HG02870 (cell line): Measurements from ENCODE around the gene ZFYVE28.
"Not testable (repeated sequence)": the region's sequence is repeated elsewhere in the genome, so short reads cannot be mapped to it uniquely, and the experiment has no call there.

ENCODE experiments used
- ATAC-seq: cut with Tn5 transposase; IDR thresholded peaks from one replicate; pipeline ENCODE4 v1.9.1; 2021; ENCODE audit warnings: mild to moderate bottlenecking, moderate library complexity; ENCODE audit not compliant: unreplicated experiment

ZFYVE28 gene

DNA sequence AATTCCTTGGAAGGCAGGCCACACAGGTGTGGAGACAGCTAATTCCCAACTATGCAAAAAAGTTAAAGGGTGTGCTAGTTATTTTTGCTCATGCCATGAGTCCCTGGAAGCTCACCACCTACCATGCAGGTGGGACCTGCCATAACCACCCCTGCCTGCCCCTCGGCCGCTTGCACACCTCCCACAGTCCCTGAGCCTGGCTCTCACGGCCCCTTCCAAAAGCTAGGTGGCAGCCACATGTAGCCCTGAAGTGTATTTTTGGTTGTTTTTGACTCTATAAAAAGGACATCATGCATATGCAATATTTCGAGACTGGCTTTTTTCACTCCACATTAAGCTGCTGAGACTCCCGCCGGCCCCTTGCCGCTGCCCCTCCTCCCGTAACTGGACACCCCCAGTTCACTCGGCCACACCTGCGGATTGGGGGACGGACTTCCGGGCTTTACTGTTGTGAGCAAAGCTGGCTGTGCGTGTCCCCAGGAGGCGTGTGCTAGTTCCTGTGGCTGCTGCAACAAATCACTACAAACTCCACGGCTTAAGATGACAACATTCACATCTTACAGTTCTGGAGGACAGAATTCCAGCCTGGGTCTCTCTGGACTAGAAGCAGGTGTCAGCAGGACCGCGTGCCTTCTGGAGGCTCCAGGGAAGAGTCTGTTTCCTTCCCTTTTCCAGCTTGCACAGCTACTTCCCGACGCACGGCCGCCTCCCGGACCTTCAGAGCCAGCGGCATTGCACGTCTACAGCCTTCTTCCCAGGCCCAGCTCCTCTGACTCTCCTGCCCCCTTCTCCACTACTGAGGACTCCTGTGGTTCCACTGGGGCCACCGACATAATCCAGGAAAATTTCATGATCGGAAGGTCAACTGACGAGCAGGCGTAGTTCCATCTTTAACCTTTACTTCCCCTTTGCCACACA, 24.8 kb downstream of the ZFYVE28 start:
- ATAC-seq = no peak

DNA sequence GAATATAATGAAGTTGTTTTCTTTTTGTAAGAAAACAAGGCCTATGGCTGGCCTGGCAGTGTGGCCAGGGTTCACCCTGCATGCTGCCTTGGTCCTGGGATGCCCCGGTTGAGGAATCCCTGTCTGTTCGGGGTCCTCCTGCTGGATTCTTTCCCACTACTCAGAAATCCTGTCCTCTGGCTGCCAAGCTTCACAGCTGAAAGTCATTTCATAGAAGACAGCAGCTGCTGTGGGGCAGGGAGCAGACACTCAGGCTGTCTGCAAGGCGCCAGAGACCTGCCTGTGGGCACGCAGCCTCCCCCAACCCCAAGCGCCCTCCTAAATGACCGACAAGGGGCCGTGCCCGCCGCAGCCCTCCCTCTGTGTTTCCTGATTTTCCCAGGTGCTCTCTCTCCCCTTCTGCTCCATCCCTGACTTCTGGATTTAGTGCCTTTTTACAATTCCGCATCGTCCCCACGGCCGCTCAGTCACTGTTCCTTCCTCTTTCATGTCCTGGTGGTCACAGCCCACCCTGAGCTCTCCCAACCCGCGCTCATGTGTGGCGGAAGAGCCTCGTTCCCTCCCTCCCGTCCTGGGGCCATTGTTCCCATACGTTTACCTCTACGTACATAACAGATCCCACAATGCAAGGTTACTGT, 27.5 kb downstream of the ZFYVE28 start:
- no peak for ATAC-seq

DNA sequence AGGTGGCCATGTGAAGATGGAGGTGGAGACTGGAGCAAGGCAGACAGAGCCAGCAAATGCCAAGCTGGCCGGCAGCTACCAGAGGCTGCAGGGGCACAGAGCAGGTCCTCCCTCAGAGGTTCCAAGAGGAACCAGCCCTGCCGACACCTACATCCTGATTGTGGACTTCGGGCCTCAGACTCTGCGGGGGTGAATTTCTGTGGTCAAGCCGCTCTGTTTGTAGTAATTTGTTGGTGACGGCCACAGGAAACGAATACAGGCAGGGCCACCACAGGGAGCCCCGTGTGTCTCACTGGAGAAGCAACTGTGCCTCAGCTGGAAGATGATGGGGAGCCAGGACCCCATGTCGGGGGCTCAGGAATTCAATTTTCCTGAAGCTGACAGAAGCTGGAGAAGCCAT, 28.3 kb downstream of the ZFYVE28 start:
- ATAC-seq = no peak

DNA sequence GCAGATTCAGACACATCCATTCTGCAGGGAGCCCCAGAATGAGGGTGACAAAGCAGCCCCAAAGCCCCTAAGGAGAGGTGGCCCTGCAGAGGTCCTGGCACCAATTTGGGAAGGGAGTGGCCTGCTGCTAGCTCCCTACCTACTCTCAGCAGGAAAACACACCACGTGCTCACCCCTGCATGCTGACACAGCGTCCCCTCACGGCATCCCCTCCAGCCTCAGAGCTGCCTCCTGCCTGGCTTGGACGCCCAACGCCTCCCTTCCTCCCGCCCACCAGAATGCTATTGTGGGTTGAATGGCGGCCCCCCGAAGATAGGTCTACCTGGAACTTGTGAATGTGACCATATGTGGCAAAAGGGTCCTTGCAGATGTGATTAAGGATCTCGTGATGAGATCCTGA, 28.8 kb downstream of the ZFYVE28 start:
- no peak for ATAC-seq

DNA sequence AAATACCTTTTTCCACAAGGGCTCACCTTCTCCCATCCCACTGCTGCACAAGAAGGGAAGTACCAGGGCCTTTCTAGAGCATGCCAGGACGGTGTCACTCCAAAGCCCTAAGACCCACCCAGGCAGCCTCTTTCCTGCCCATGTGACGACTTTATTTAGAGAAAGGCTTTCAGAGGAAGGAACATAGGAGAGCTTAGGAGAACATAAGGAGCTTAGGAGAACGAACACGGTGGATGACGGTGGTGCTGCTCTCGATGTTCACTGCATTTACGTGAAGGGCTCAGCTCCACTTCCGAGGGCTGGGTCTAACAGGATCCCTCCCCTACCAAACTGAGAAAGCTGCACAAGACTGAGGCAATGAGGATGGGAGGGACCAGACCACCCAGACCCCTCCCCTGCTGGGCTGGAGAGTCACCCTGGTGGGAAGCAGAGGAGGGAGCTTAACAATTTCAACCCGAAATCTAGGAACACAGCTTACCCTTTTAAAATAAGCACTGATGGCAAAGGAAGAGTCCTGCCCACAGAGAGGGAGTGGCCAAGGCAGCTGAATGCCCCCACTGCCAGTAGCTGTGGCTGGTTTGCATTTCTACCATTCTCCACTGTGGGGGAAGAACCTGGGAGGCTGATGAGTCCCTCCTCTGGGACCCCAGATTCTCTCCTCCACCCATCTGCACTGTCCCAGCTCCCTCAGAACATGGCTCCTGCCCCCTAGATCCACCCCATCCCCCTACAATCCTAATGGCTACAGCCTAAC, 29.8 kb downstream of the ZFYVE28 start:
- no peak for ATAC-seq

DNA sequence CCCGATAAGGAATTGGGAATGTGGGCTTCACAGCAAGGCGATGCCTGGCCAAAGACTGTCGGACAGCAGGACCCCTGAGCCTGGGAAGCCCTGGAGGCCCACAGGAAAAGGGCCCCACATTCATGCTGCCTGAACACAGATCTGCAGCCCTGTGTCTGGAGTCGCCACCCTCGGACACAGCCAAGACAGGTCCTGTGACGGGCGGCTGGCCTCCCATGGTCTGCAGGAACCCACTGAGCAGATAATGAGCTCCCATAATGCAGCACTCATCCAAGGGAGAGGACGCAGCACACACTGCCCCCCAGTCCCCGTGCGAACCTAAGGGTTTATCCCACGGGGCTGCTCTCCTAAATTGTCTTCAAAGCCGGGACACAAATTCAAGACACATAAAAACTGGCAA, 30.6 kb downstream of the ZFYVE28 start:
- no peak for ATAC-seq

DNA sequence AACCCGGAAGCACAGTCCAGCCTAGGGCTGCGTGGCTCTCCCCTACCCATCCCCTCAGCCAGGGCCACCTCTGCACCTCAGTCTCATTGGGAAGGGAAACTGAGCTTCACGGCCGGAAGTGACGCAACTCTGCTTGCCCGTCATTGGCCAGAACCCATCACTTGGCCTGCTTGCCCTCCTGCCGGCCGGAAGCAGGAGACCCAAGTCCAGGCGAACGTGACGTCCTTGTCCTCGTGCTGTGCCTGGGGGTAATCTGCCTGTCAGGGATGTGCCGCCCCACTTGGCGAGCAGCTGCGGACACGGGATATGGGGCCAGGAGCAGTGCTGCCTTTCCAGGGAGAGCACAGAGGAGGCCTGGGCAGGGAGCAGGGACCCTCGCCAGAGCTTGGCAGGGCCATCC, 31.2 kb downstream of the ZFYVE28 start:
- no peak for ATAC-seq

DNA sequence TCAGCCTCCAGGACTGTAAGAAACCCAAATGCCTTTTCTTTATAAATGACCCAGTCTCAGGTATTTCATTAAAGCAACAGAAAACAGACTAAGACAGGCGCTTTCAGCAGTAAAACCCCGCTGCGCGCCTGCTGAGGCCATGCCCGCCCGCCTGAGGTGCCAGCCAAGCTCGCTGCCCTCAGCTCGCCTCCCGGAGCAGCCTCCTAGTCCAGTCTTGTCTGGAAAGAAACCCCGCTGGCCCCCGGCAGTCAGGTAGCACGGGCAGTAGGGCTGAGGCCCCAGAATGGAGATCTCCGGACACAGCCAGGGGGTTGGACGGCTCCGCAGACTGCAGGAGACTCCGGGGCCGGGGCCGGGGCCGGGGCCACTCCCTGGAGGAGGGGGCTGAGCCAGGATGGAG, 31.7 kb downstream of the ZFYVE28 start:
- ATAC-seq = no peak

DNA sequence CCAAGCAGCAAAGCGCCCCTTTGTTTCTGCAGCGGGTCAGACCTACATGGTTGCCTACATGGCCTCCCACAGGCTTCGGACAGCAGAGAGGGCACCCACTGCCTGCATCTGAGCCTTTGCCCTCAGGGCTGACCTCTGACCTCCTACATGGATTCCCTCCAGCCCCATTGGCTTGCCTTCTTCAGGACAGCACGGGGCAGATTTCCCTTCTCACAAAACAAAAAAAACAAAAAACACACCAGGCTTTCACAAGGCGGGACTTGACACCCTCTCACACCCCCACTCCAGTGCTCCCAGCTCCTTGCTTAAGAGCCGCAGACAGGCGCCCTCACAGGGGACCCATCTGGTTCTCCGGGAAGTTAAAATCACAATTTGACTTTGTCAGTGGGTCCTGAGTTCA, 32.9 kb downstream of the ZFYVE28 start:
- no peak for ATAC-seq

DNA sequence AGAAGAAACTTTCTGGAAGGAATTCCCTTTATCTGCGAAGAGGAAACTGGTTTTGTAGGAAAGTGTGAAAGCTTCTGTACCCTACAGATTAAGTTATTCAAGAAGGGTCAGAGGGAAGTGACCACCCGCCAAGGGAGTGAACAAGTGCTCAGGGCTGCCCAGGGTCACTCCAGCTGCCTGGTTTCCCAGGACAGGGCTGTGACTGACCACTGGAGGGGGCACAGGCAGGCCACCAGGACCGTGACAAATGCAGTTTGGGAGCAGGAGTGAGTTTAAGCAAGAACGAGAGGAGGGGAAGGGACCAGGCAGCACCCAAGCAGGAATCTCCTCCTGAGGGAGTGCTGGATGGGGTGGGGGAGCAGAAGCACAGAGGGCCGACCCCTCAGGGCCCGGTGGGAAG, 34.2 kb downstream of the ZFYVE28 start:
- ATAC-seq = no peak

DNA sequence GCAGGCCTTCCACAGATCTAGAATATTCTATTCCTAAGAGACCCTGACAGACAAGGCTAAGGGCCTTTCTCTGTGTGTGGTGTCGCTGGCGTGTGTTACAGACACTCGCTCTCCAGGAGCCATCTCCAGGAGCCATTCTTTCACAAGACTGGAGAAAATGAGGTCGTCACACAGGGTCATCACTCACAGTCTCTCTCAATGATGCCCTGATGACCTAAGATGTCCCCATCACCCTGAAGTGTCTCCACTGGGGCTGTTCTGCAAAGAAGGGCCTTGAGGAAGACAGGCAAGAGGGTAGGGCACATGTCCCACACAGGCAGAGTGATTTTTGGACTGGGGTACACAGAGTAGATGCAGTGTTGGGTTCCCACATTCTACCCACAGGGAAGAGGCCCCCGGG, 34.7 kb downstream of the ZFYVE28 start:
- no peak for ATAC-seq

DNA sequence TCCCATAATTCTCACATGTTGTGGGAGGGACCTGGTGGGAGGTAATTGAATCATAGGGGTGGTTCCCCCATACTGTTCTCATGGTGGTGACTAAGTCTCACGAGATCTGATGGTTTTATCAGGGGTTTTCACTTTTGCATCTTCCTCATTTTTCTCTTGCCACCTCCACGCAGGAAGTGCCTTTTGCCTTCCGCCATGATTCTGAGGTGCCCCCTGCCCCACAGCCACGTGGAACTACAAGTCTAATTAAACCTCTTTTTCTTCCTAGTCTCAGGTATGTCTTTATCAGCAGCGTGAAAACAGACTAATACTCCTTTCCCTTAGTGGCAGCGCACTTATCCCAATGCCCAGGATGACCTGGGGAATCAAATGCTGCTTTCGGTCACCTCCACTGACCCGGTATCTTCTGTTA, 35.2 kb downstream of the ZFYVE28 start:
- not testable (repeated sequence) for ATAC-seq

DNA sequence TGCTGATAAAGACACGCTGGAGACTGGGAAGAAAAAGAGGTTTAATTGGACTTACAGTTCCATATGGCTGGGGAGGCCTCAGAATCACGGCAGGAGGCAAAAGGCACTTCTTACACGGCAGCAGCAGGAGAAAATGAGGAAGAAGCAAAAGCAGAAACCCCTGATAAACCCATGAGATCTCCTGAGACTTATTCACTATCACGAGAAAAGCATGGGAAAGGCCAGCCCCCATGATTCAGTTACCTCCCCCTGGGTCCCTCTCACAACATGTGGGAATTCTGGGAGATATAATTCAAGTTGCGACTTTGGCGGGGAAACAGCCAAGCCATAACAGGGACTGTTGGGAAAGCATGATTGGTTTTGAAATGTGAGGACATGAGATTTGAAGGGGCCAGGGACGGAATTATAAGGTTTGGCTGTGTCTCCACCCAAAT, 35.7 kb downstream of the ZFYVE28 start:
- not testable (repeated sequence) for ATAC-seq

DNA sequence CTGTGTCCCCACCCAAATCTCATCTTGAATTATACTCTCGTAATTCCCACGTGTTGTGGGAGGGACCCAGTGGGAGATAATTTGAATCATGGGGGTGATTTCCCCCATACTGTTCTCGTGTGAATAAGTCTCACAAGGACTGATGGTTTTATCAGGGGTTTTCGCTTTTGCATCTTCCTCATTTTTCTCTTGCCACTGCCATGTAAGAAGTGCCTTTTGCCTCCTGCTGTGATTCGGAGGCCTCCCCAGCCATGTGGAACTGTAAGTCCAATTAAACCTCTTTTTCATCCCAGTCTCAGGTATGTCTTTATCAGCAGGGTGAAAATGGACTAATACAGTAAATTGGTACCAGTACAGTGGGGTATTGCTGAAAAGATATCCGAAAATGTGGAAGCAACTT, 37.9 kb downstream of the ZFYVE28 start:
- not testable (repeated sequence) for ATAC-seq

DNA sequence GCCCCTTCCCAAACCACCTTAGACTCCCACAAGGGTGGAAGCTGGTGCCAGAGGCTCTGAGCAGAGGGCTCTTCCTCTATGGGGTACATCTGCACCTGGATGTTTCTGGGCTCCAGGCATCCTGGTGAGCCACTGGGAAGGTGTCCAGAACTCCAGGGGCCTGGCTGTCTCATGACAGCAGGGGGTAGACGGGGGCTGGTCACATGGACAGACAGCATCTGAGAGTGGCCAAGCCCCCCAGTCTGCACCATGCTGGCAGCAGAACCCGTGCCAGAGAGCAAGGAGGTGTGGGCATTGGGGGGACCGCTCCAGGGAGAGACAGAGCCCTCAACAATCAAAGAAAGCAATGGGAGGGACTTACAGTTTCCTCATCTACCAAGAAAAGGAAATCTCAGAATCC, 39.5 kb downstream of the ZFYVE28 start:
- ATAC-seq = no peak

DNA sequence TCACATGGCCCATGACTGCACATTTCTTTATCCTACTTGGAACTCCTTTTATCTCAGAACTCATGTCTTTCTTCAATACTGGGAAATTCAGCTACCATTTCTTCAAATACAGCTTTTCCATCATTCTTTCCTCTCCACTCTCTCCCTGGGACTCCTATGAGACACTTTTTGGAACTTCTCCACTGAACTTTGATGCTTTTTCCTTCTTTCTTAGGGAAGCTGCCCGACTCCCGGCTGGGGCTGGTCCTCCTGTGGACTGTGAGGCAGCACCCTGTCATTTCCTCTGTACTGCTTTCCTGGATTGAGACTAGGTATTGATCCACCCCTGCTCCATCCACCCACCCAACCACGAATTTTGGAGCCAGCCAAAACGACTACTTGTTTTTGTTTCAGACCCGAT, 40.0 kb downstream of the ZFYVE28 start:
- no peak for ATAC-seq

DNA sequence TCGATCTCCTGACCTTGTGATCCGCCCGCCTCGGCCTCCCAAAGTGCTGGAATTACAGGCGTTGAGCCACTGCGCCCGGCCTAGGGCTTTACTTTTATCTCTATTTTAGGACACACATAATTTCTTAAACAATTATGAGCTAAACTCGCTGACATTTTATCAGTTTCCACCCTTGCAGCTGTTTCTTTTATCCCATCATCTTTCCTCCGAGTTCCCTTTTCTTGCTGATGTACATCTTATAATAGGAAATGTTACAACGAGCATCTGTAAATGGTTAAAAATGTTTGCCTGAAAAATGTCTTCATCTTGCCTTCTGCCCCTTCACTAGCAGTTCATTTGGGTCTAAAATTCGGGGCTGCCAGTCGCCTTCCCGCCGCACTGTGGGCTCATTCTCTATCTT, 41.2 kb downstream of the ZFYVE28 start:
- ATAC-seq = no peak

DNA sequence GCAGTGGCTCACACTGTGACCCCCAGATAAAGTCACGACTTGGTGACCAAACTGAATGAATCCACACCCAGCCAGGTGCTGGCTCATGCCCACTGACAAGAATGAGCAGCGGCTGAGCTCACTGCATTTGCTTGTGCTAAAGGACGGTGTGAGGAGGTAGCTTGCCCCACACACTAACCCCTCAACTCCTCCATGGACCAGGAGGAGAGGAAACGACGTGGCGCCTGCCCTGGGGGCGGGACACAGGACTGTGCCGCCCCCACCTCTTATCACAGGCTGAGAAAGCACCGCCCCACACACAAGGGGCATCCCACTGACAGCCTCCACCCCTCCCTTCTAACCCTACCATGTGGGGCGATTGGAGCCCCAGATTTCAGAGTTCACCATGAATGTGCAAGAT, 43.0 kb downstream of the ZFYVE28 start:
- ATAC-seq = no peak

DNA sequence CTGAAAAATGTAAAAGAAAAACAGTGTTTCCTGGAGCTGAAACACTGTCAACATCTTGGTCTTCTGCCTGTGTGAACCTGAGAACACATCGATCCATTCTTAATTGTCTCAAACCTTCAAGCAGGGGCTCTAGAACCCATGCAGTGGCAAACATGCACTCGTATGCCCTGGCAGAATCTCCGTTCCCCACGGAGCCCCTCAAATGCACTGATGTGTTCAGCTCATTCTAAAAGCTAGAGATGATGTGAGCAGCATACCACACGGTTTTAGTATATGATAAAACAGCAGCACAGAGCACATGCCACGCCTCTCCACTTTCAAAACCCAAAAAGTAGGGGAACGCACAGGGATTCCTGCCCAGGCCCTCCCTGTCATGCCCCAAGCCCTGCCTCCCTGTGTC, 44.9 kb downstream of the ZFYVE28 start:
- ATAC-seq = no peak

DNA sequence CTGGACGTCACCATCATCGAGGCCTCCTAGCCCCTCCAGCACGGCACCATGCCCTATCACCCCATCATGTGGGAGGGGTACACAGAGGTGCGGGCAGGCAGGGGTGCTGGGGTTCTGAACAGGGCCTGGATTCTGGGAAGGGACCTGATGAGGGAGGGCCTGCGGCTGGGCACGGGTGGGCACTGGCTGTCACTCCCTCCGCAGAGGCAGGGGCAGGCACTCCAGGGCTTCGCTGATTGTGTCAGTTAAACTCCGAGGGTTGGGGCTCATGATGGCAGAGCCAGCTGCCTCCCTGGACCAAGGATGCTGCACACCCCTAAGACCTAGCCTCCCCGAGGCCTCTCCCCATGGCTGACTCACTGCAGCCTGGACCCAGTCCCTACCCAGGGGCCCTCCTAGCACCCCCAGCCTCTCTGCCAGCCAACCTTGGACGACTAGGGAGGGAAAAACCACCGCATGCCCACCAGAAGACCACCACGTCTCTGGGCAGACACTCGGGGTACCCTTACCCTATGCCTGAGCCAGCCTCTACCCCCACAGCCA, 45.9 kb downstream of the ZFYVE28 start:
- ATAC-seq = no peak

DNA sequence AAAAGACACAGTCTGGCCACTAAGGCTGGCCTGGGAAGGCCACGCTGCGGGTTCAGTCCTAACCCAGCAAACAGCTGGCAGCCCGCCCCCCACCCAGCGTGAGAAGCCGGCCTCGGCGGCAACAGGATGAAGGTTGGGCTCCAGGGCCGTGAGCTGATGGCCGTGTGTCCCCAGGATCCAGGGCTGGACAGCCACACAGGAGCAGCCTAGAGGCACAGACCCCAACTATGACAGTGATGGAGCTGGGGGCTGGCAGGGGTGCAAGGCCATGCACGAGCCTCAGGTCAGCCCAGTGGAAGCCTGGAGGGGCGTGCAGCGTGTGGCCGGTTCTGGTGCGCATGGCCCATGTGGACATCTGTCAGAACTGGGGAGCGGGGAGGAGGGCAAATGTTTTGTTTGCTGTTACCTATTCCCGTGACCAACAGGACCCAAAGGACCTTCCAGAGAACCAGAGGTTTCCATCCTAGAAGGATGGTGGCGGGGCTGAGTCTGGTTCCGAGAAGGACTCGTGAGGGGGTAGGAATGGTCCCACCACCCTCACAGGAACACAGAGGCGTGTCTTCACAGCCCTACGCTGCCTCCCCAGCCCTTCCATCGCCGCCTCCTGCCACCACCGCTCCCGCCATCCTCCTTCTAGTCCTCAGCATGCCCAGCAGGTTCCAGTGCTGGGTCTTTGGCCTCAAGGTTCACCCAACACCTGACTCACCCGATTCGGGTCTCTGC, 46.5 kb downstream of the ZFYVE28 start:
- no peak for ATAC-seq
